AG04449 (cell line): Measurements from ENCODE around the gene CGB8.

ENCODE experiments used
- CTCF ChIA-PET: fragments of 350-600 bp; formaldehyde crosslinking; extraction: SDS; loops from one replicate; lab custom pipeline; 2021; ENCODE audit warnings: antibody characterized with exemption; lab: Yijun Ruan, JAX
- POLR2A ChIA-PET: fragments of 400-600, 350-600 bp; formaldehyde crosslinking; extraction: SDS; loops from one replicate; lab custom pipeline; 2020; ENCODE audit warnings: antibody characterized with exemption, inconsistent platforms; lab: Yijun Ruan, JAX
- DNase-seq: peaks from one replicate; pipeline ENCODE4 v3.0.0-alpha.2; 2010; ENCODE audit warnings: low read depth, low spot score
- H3K4me3 ChIP-seq: 2 replicates; pipeline ENCODE4 v1.5.1; 2011; ENCODE audit warnings: low read depth, mild to moderate bottlenecking, control low read depth, low read length
- TF ChIP-seq, protein P1 (sequence below): IDR thresholded peaks from one replicate; pipeline ENCODE4 v1.5.1; 2011; ENCODE audit warnings: mild to moderate bottlenecking, moderate library complexity, low read length, control low read depth, inconsistent platforms; ENCODE audit not compliant: insufficient read depth; ENCODE audit errors: missing control alignments

The CGB8 gene

GRCh38 chr19:49067554-49067953, 18.6 kb upstream of the CGB8 start:
- no peak for DNase-seq
- no peak overlapping the region for H3K4me3 ChIP-seq
- CTCF ChIA-PET = interaction anchor here (1.2 kb wide), 1 partner anchor 68 kb away, joined by 4 read pairs; no protein-coding TSS in a partner anchor
- POLR2A ChIA-PET = no interaction called here
- TF ChIP-seq, protein P1, sequence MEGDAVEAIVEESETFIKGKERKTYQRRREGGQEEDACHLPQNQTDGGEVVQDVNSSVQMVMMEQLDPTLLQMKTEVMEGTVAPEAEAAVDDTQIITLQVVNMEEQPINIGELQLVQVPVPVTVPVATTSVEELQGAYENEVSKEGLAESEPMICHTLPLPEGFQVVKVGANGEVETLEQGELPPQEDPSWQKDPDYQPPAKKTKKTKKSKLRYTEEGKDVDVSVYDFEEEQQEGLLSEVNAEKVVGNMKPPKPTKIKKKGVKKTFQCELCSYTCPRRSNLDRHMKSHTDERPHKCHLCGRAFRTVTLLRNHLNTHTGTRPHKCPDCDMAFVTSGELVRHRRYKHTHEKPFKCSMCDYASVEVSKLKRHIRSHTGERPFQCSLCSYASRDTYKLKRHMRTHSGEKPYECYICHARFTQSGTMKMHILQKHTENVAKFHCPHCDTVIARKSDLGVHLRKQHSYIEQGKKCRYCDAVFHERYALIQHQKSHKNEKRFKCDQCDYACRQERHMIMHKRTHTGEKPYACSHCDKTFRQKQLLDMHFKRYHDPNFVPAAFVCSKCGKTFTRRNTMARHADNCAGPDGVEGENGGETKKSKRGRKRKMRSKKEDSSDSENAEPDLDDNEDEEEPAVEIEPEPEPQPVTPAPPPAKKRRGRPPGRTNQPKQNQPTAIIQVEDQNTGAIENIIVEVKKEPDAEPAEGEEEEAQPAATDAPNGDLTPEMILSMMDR = no peak

GRCh38 chr19:49065905-49066512, 17.1 kb upstream of the CGB8 start:
- TF ChIP-seq, protein P1 = no peak
- DNase-seq = no peak
- POLR2A ChIA-PET = interaction anchor here (1.4 kb wide), 1 partner anchor 10 kb away, joined by 5 read pairs; no protein-coding TSS in a partner anchor
- CTCF ChIA-PET = interaction anchor here (0.5 to 1.6 kb wide), 5 partner anchors 8 to 252 kb away, joined by 3 to 9 read pairs (median 4); no protein-coding TSS in a partner anchor
- H3K4me3 ChIP-seq = no peak overlapping the region

GRCh38 chr19:49064768-49065611, 16.1 kb upstream of the CGB8 start, which contains the start of gene NTF4:
Gene NTF4, minus strand, starts transcription at chr19:49064818. Its CDS starts 2,821 bp downstream, at chr19:49061997.
- H3K4me3 ChIP-seq = peak within 1 kb of the TSS; percentile 43
- TF ChIP-seq, protein P1 = no peak
- CTCF ChIA-PET = interaction anchor here (1.2 to 1.6 kb wide), 3 partner anchors 9 to 66 kb away, joined by 3 to 9 read pairs (median 7); no protein-coding TSS in a partner anchor
- DNase-seq = no peak
- POLR2A ChIA-PET = interaction anchor here (1.4 kb wide), 1 partner anchor 9 kb away, joined by 5 read pairs; no protein-coding TSS in a partner anchor

DNA sequence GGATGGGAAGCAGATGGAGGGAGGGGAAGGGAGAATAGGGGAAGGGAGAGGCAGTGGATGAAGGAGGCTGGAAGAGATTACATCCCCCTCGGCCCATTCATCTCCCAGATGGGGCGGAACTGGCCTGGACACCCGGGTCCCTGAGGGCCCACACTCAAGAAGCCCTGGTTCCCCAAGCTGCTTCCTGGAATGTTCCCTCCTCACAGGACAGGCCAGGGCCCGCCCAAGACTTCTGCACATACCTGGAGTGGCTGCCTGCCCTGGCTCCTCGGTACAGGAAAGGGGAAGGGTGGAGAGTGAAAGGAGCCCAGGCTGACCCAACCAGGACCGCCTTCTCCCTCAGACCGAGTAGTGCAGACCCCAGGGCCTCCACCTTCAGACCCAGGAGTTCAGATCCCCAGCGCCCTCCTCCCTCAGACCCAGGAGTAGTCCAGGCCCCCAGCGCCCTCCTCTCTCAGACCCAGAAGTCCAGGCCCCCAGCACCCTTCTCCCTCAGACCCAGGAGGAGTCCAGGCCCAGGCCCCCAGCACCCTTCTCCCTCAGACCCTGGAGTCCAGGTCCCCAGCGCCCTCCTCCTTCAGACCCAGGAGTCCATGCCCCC, 15.2 kb upstream of the CGB8 start:
- POLR2A ChIA-PET = no interaction called here
- H3K4me3 ChIP-seq = peak overlapping the region; percentile 43
- CTCF ChIA-PET = interaction anchor here (0.7 kb wide), 1 partner anchor 70 kb away, joined by 3 read pairs; the partner anchor contains the start of gene RUVBL2
- DNase-seq = no peak
- TF ChIP-seq, protein P1 = no peak

DNA sequence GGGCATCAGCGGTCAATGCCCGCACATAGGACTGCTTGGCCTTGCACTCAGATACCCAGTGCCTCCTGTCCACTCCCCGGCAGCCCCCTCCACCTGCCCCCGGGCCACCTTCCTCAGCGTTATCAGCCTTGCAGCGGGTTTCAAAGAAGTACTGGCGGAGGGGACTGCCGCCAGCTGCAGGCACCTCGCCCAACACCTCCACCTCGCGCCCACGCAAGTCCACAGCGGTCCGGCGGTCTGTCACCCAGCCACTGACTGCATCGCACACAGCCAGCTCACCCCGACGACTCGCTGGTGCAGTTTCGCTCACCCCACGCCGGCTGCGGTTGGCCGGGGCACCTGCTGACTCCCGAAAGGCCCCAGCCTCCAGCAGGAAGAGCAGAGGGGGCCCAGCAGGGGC, 12.5 kb upstream of the CGB8 start:
- CTCF ChIA-PET = interaction anchor here (1.8 to 5.0 kb wide), 4 partner anchors 9 to 68 kb away, joined by 8 to 46 read pairs (median 14); partner anchors contain the start of genes GYS1 and RUVBL2
- H3K4me3 ChIP-seq = no peak overlapping the region
- POLR2A ChIA-PET = no interaction called here
- TF ChIP-seq, protein P1 = no peak
- no peak for DNase-seq
